NCI-H524 (cell line): ENCODE measurements around the gene PPM1A.
A peak's percentile ranks its signal among the peaks of the same experiment; 100 is the strongest.

Experiments
- DNase-seq, 2 experiments: peaks; one replicate each; lab custom pipeline; 2025; lab: John Stamatoyannopoulos, UW

PPM1A gene

GRCh38 chr14:60323199-60323896 lies 74.3 kb downstream of the PPM1A start:
- DNase-seq = no peak

- no peak for DNase-seq
These were observed 75.8 kb downstream of the PPM1A start for GRCh38 chr14:60324837-60325236.

- DNase-seq = no peak
These were observed 77.3 kb downstream of the PPM1A start for GRCh38 chr14:60326274-60326673.

GRCh38 chr14:60327447-60328331 lies 78.7 kb downstream of the PPM1A start:
- peak; percentile 97 to 98 for DNase-seq

GRCh38 chr14:60328583-60328982 lies 79.6 kb downstream of the PPM1A start:
- peak in 1 of 2 experiments; percentile 33 for DNase-seq

GRCh38 chr14:60329274-60329673 lies 80.3 kb downstream of the PPM1A start:
- DNase-seq = no peak

GRCh38 chr14:60331201-60332045 lies 82.4 kb downstream of the PPM1A start:
- peak; percentile 93 to 94 for DNase-seq

- no peak for DNase-seq
These were observed 83.0 kb downstream of the PPM1A start for GRCh38 chr14:60332046-60332399.

- no peak for DNase-seq
These were observed 83.8 kb downstream of the PPM1A start for GRCh38 chr14:60332869-60333268.

- no peak for DNase-seq
These were observed 90.5 kb downstream of the PPM1A start for GRCh38 chr14:60339571-60339970.

GRCh38 chr14:60343571-60344071 lies 94.6 kb downstream of the PPM1A start:
- no peak for DNase-seq

GRCh38 chr14:60344751-60345150 lies 95.7 kb downstream of the PPM1A start:
- no peak for DNase-seq

- no peak for DNase-seq
These were observed 97.7 kb downstream of the PPM1A start for GRCh38 chr14:60346706-60347105.

- no peak for DNase-seq
These were observed 99.2 kb downstream of the PPM1A start for GRCh38 chr14:60348211-60348610.
